ENCODE results near the gene CRYBA4. TPM values are rescaled to one million over a fixed set of nuclear protein-coding genes. Genes with fewer than 3 reads are reported as not detected.

The CRYBA4 gene
- total RNA-seq, 1 donor from 2014 or later = 0.46 TPM

GRCh38 chr22:26667140-26667539, 45.4 kb downstream of the CRYBA4 start:
- H3K9me3 Mint-ChIP-seq (ENCODE audit: unreplicated experiment) = no peaks in the 10 kb centered on the region
- TF ChIP-seq CTCF (IDR thresholded peaks at IDR 0.05; ENCODE audit: unreplicated experiment) = no peak
- no peak overlapping the region for H3K27ac Mint-ChIP-seq (ENCODE audit: unreplicated experiment)
- H3K4me1 Mint-ChIP-seq (ENCODE audit: unreplicated experiment) = peaks cover 10% of the 10 kb centered on the region
- H3K27me3 Mint-ChIP-seq (ENCODE audit: unreplicated experiment) = no peaks in the 10 kb centered on the region
- H3K4me3 Mint-ChIP-seq (ENCODE audit: unreplicated experiment) = no peak overlapping the region
- peaks cover 3% of the 10 kb centered on the region for H3K36me3 Mint-ChIP-seq (ENCODE audit: low read depth, unreplicated experiment)
- no peak for DNase-seq (ENCODE audit: low spot score)

- no peak overlapping the region for H3K4me3 Mint-ChIP-seq (ENCODE audit: unreplicated experiment)
- no peak overlapping the region for H3K27ac Mint-ChIP-seq (ENCODE audit: unreplicated experiment)
- peak; percentile 75 for TF ChIP-seq CTCF (IDR thresholded peaks at IDR 0.05; ENCODE audit: unreplicated experiment)
- peaks cover 7% of the 10 kb centered on the region for H3K36me3 Mint-ChIP-seq (ENCODE audit: low read depth, unreplicated experiment)
- peak; percentile 73 for DNase-seq (ENCODE audit: low spot score)
- H3K27me3 Mint-ChIP-seq (ENCODE audit: unreplicated experiment) = peaks cover 3% of the 10 kb centered on the region
- peaks cover 28% of the 10 kb centered on the region for H3K4me1 Mint-ChIP-seq (ENCODE audit: unreplicated experiment)
- no peaks in the 10 kb centered on the region for H3K9me3 Mint-ChIP-seq (ENCODE audit: unreplicated experiment)
These were observed 47.3 kb downstream of the CRYBA4 start for GRCh38 chr22:26669060-26669481.

GRCh38 chr22:26670459-26670858, 48.7 kb downstream of the CRYBA4 start:
- H3K27ac Mint-ChIP-seq (ENCODE audit: unreplicated experiment) = peak overlapping the region; percentile 25
- H3K36me3 Mint-ChIP-seq (ENCODE audit: low read depth, unreplicated experiment) = peaks cover 7% of the 10 kb centered on the region
- H3K4me3 Mint-ChIP-seq (ENCODE audit: unreplicated experiment) = no peak overlapping the region
- no peaks in the 10 kb centered on the region for H3K9me3 Mint-ChIP-seq (ENCODE audit: unreplicated experiment)
- peaks cover 40% of the 10 kb centered on the region for H3K4me1 Mint-ChIP-seq (ENCODE audit: unreplicated experiment)
- DNase-seq (ENCODE audit: low spot score) = no peak
- no peak for TF ChIP-seq CTCF (IDR thresholded peaks at IDR 0.05; ENCODE audit: unreplicated experiment)
- H3K27me3 Mint-ChIP-seq (ENCODE audit: unreplicated experiment) = peaks cover 3% of the 10 kb centered on the region

GRCh38 chr22:26671317-26672059, 49.7 kb downstream of the CRYBA4 start:
- Mint-ChIP-seq H3K4me3 (ENCODE audit: unreplicated experiment) (peak overlapping the region; percentile 88), H3K4me1 (ENCODE audit: unreplicated experiment) (peaks cover 40% of the 10 kb centered on the region), H3K27ac (ENCODE audit: unreplicated experiment) (peak overlapping the region; percentile 100), H3K36me3 (ENCODE audit: low read depth, unreplicated experiment) (peaks cover 7% of the 10 kb centered on the region), H3K27me3 (ENCODE audit: unreplicated experiment) (peaks cover 3% of the 10 kb centered on the region), H3K9me3 (ENCODE audit: unreplicated experiment) (no peaks in the 10 kb centered on the region)
- no peak for TF ChIP-seq CTCF (IDR thresholded peaks at IDR 0.05; ENCODE audit: unreplicated experiment)
- no peak for DNase-seq (ENCODE audit: low spot score)

GRCh38 chr22:26672060-26672471, 50.3 kb downstream of the CRYBA4 start:
- peaks cover 3% of the 10 kb centered on the region for H3K27me3 Mint-ChIP-seq (ENCODE audit: unreplicated experiment)
- peaks cover 7% of the 10 kb centered on the region for H3K36me3 Mint-ChIP-seq (ENCODE audit: low read depth, unreplicated experiment)
- H3K27ac Mint-ChIP-seq (ENCODE audit: unreplicated experiment) = peak overlapping the region; percentile 100
- H3K4me1 Mint-ChIP-seq (ENCODE audit: unreplicated experiment) = peaks cover 40% of the 10 kb centered on the region
- peak overlapping the region; percentile 88 for H3K4me3 Mint-ChIP-seq (ENCODE audit: unreplicated experiment)
- H3K9me3 Mint-ChIP-seq (ENCODE audit: unreplicated experiment) = no peaks in the 10 kb centered on the region
- TF ChIP-seq CTCF (IDR thresholded peaks at IDR 0.05; ENCODE audit: unreplicated experiment) = no peak
- DNase-seq (ENCODE audit: low spot score) = no peak

Data from endothelial cell (in vitro differentiated cells).